H1 (cell line): ENCODE data around the gene NBPF3. TPM values are rescaled to one million over a fixed set of nuclear protein-coding genes. Genes with fewer than 3 reads are reported as not detected.

Experiments
- CTCF ChIA-PET: fragments of 300-600 bp; sonication (Branson Sonifier 250); formaldehyde crosslinking; loops from one replicate; lab custom pipeline; 2021; ENCODE audit not compliant: partially characterized antibody; lab: Charles Lee
- POLR2A ChIA-PET: fragments of 300-600 bp; sonication (Branson Sonifier 250); formaldehyde crosslinking; loops from one replicate; lab custom pipeline; 2021; ENCODE audit warnings: inconsistent platforms; ENCODE audit not compliant: partially characterized antibody; lab: Charles Lee
- DNase-seq, 2 experiments: peaks; one replicate each; pipeline versions ENCODE4 v3.0.0 to v3.0.0-alpha.2; 2010 to 2022; ENCODE audit warnings: low spot score in 2 of 2, low read depth in 1 of 2, mixed read lengths in 1 of 2
- FAIRE-seq: peaks from 2 replicates; lab custom pipeline; 2011; peaks lifted over from hg19 to GRCh38; lab: Jason Lieb, UNC
- H2AFZ ChIP-seq: 2 replicates; pipeline ENCODE4 v1.8.1; 2012; ENCODE audit warnings: low read length, inconsistent platforms
- H2AK5ac ChIP-seq: 2 replicates; pipeline ENCODE4 v1.6.1; 2013; ENCODE audit warnings: low read depth, low read length
- H2BK120ac ChIP-seq: replicated peaks from 2 replicates; pipeline ENCODE3; 2013; ENCODE audit warnings: low read depth, low read length, inconsistent platforms
- H2BK12ac ChIP-seq: 2 replicates; pipeline ENCODE4 v1.6.1; 2013; ENCODE audit warnings: low read depth, low read length
- H2BK15ac ChIP-seq: 2 replicates; pipeline ENCODE4 v1.6.1; 2013; ENCODE audit warnings: low read length
- H2BK20ac ChIP-seq: 2 replicates; pipeline ENCODE4 v1.6.1; 2013; ENCODE audit warnings: low read length
- H2BK5ac ChIP-seq: 2 replicates; pipeline ENCODE4 v1.6.1; 2013; ENCODE audit warnings: low read depth, low read length
- H3K14ac ChIP-seq: 2 replicates; pipeline ENCODE4 v1.6.1; 2013; ENCODE audit warnings: inconsistent platforms; ENCODE audit not compliant: insufficient read length
- H3K18ac ChIP-seq: 2 replicates; pipeline ENCODE4 v1.6.1; 2013; ENCODE audit warnings: low read length; ENCODE audit errors: extremely low read depth
- H3K23ac ChIP-seq: 2 replicates; pipeline ENCODE4 v1.6.1; 2013; ENCODE audit warnings: inconsistent platforms; ENCODE audit not compliant: insufficient read length
- H3K23me2 ChIP-seq: 2 replicates; pipeline ENCODE4 v1.6.1; 2013; ENCODE audit warnings: low read depth, low read length
- H3K27ac ChIP-seq: 2 replicates; pipeline ENCODE4 v1.6.1; 2011; ENCODE audit warnings: low read depth, low read length, inconsistent platforms
- H3K27me3 ChIP-seq, 4 experiments: replicated peaks in 1 of 4; 1 replicate in 1 of 4; 2 replicates in 3 of 4; pipeline versions ENCODE4 v1.6.1 to v1.8.1; 2011 to 2013; ENCODE audit warnings: low read length in 3 of 4, mild to moderate bottlenecking in 3 of 4, inconsistent platforms in 2 of 4, mixed read lengths in 2 of 4, moderate library complexity in 1 of 4; ENCODE audit not compliant: control insufficient read depth in 3 of 4, insufficient read depth in 3 of 4; ENCODE audit errors: extremely low read depth in 1 of 4
- H3K36me3 ChIP-seq, 4 experiments: 2 replicates each; pipeline versions ENCODE4 v1.6.1 to v1.8.1; 2011 to 2013; ENCODE audit warnings: mild to moderate bottlenecking in 4 of 4, low read length in 3 of 4, moderate library complexity in 2 of 4, control low read depth in 1 of 4, inconsistent platforms in 1 of 4; ENCODE audit not compliant: insufficient read depth in 4 of 4, control insufficient read depth in 2 of 4
- H3K4ac ChIP-seq: replicated peaks from 2 replicates; pipeline ENCODE3; 2013; ENCODE audit warnings: low read length, low read depth, mixed read lengths, inconsistent platforms; ENCODE audit not compliant: insufficient read length
- H3K4me1 ChIP-seq, 4 experiments: replicated peaks in 1 of 4; 1 replicate in 1 of 4; 2 replicates in 3 of 4; pipeline versions ENCODE4 v1.6.1 to v1.8.1; 2011 to 2013; ENCODE audit warnings: low read length in 3 of 4, inconsistent platforms in 2 of 4, mixed read lengths in 1 of 4; ENCODE audit not compliant: insufficient read depth in 4 of 4, control insufficient read depth in 3 of 4
- H3K4me2 ChIP-seq, 2 experiments: 2 replicates each; pipeline versions ENCODE4 v1.6.1 to v1.8.1; 2011 to 2013; ENCODE audit warnings: low read depth in 2 of 2, low read length in 2 of 2, control low read depth in 1 of 2, inconsistent platforms in 1 of 2, mild to moderate bottlenecking in 1 of 2; ENCODE audit not compliant: insufficient read depth in 1 of 2
- H3K4me3 ChIP-seq, 4 experiments: fragments of 200-600, 300-600 bp in 1 of 4; sonication (generic), shearing (Covaris generic), sonication (Bioruptor Twin) in 1 of 4; 2 replicates each; pipeline versions ENCODE4 v1.5.1 to v1.8.1; 2011 to 2016; ENCODE audit warnings: low read length in 4 of 4, low read depth in 3 of 4, control low read depth in 2 of 4, inconsistent platforms in 2 of 4, mild to moderate bottlenecking in 2 of 4, mixed read lengths in 1 of 4, moderate library complexity in 1 of 4; ENCODE audit not compliant: insufficient read depth in 2 of 4; ENCODE audit errors: extremely low read depth in 1 of 4
- H3K56ac ChIP-seq: replicated peaks from 2 replicates; pipeline ENCODE3; 2013; ENCODE audit warnings: low read depth, mild to moderate bottlenecking, mixed read lengths, low read length, inconsistent platforms; ENCODE audit not compliant: insufficient read length
- H3K79me1 ChIP-seq: 2 replicates; pipeline ENCODE4 v1.6.1; 2013; ENCODE audit warnings: low read depth, low read length, control low read depth
- H3K79me2 ChIP-seq, 2 experiments: 2 replicates each; pipeline versions ENCODE4 v1.6.1 to v1.8.1; 2012 to 2013; ENCODE audit warnings: low read length in 2 of 2, mild to moderate bottlenecking in 2 of 2, inconsistent platforms in 1 of 2; ENCODE audit not compliant: insufficient read depth in 2 of 2, control insufficient read depth in 1 of 2
- H3K9ac ChIP-seq, 4 experiments: replicated peaks in 1 of 4; 1 replicate in 1 of 4; 2 replicates in 3 of 4; pipeline versions ENCODE4 v1.6.1 to v1.8.1; 2011 to 2013; ENCODE audit warnings: low read depth in 3 of 4, low read length in 3 of 4, control low read depth in 2 of 4, mild to moderate bottlenecking in 2 of 4, moderate library complexity in 2 of 4, inconsistent platforms in 1 of 4; ENCODE audit errors: extremely low read depth in 1 of 4
- H3K9me3 ChIP-seq, 2 experiments: 2 replicates each; pipeline versions ENCODE4 v1.6.1 to v1.8.1; 2012 to 2013; ENCODE audit warnings: mild to moderate bottlenecking in 2 of 2, moderate library complexity in 2 of 2, control low read depth in 1 of 2, inconsistent platforms in 1 of 2, low read depth in 1 of 2, low read length in 1 of 2, mixed read lengths in 1 of 2; ENCODE audit not compliant: insufficient read depth in 2 of 2
- H4K20me1 ChIP-seq, 2 experiments: replicated peaks in 1 of 2; 2 replicates each; pipeline versions ENCODE3 to v1.8.1; 2011 to 2013; ENCODE audit warnings: inconsistent platforms in 2 of 2, low read length in 2 of 2, mild to moderate bottlenecking in 1 of 2; ENCODE audit not compliant: insufficient read depth in 2 of 2, control insufficient read depth in 1 of 2
- H4K5ac ChIP-seq: 2 replicates; pipeline ENCODE4 v1.6.1; 2013; ENCODE audit warnings: low read length, low read depth, mixed read lengths, inconsistent platforms; ENCODE audit not compliant: insufficient read length
- H4K8ac ChIP-seq: 2 replicates; pipeline ENCODE4 v1.8.0; 2013; ENCODE audit warnings: mild to moderate bottlenecking, moderate library complexity, low read length, inconsistent platforms; ENCODE audit not compliant: insufficient read depth; ENCODE audit errors: extremely low read depth
- H4K91ac ChIP-seq: replicated peaks from 2 replicates; pipeline ENCODE3; 2013; ENCODE audit warnings: low read length, mixed read lengths, inconsistent platforms; ENCODE audit not compliant: insufficient read length
- BCL11A ChIP-seq, 2 experiments: IDR thresholded peaks; one replicate each; pipeline ENCODE4 v1.6.1; 2011; ENCODE audit warnings: low read depth in 2 of 2, low read length in 2 of 2, mild to moderate bottlenecking in 2 of 2
- GABPA ChIP-seq: IDR thresholded peaks from 2 replicates; pipeline ENCODE4 v1.6.1; 2011; ENCODE audit warnings: mild to moderate bottlenecking, low read length, moderate library complexity, borderline replicate concordance; ENCODE audit not compliant: insufficient read depth
- RFX5 ChIP-seq: IDR thresholded peaks from 2 replicates; pipeline ENCODE4 v1.6.1; 2011; ENCODE audit warnings: low read depth, low read length, improper control_type of control experiment, borderline replicate concordance
- WGBS, 2 experiments: shearing (Covaris generic) in 1 of 2; methylation state at CpG; one replicate each; pipeline versions ENCODE4 v1.1.6 to v1.1.7; 2013 to 2015; ENCODE audit warnings: low lambda C conversion rate in 2 of 2, mixed read lengths in 2 of 2, inconsistent platforms in 1 of 2, low coverage in 1 of 2, missing lambda C conversion rate in 1 of 2; ENCODE audit not compliant: insufficient replicate concordance in 2 of 2, insufficient coverage in 1 of 2, insufficient read length in 1 of 2; ENCODE audit errors: extremely low coverage in 1 of 2, missing lambda C conversion rate in 1 of 2; 5-methylcytosine and 5-hydroxymethylcytosine counted together
- polyA plus RNA-seq, 7 experiments: library from polyadenylated mRNA; depleted of rRNA in 3 of 7; stranded (reverse) in 5 of 7; unstranded in 2 of 7; fragments of >200 nt in 5 of 7; fragments of 200-250 nt in 2 of 7; gene quantifications; 1 replicate in 5 of 7; 2 replicates in 1 of 7; 4 replicates in 1 of 7; pipeline versions ENCODE4 v1.2.1 to v1.2.3, GENCODE V29; 2011 to 2013; ENCODE audit warnings: missing spikeins in 2 of 7, mixed read lengths in 2 of 7
- total RNA-seq: library from RNA; stranded (reverse); fragmentation: NEBNext Ultra II Directional; extraction: Animal tissue kit (Norgen Biotek cat#: 25700); gene quantifications from 2 replicates; pipeline ENCODE4 v1.2.1, GENCODE V29; 2021

Gene NBPF3
- total and polyA plus RNA-seq, 2 of the 8 experiments (the other 6 are each of a cell fraction or from before 2014, with no cell fraction given), result 3.8 to 4.3 TPM

- Histone ChIP-seq H3K27ac (no peak overlapping the region), H3K14ac (no peak overlapping the region), H3K27me3 (no peaks in the 10 kb centered on the region), H3K4me1 (peaks cover 12 to 24% (median 16%) of the 10 kb centered on the region in 4 experiments), H3K9me3 (no peaks in the 10 kb centered on the region), H3K79me1 (peaks cover 18% of the 10 kb centered on the region), H3K9ac (no peak overlapping the region), H2BK15ac (no peak overlapping the region), H2BK12ac (no peak overlapping the region), H3K18ac (no peak overlapping the region), H2BK20ac (no peak overlapping the region), H3K36me3 (no peaks in the 10 kb centered on the region), H3K23ac (no peak overlapping the region), H4K8ac (no peak overlapping the region), H2BK120ac (no peak overlapping the region), H2AK5ac (no peak overlapping the region), H2AFZ (no peak overlapping the region), H3K23me2 (no peaks in the 10 kb centered on the region), H4K91ac (no peak overlapping the region), H3K4ac (no peak overlapping the region), H2BK5ac (no peak overlapping the region), H3K79me2 (peaks cover 0 to 59% of the 10 kb centered on the region in 2 experiments; a peak in 3 of 4 replicates), H3K4me3 (no peak overlapping the region), H4K20me1 (peaks cover 8 to 29% of the 10 kb centered on the region in 2 experiments), H3K4me2 (no peak overlapping the region), H4K5ac (no peak overlapping the region), H3K56ac (no peak overlapping the region)
- ChIA-PET CTCF (interaction anchor here (0.6 to 26.3 kb wide), 5 partner anchors 10 to 153 kb away, joined by 3 to 372 read pairs (median 4); no protein-coding TSS in a partner anchor), POLR2A (interaction anchor here (1.2 to 1.5 kb wide), 3 partner anchors 12 to 15 kb away, joined by 3 to 8 read pairs (median 6); partner anchors contain the start of gene ALPL)
- no peak for DNase-seq
- WGBS, 2 experiments, result 91% methylated on average over 4 of the region's 4 CpGs; no CpG with 5 or more reads in 1 of the 2 experiments
- FAIRE-seq, result no peak
- TF ChIP-seq RFX5 (no peak), GABPA (no peak), BCL11A (IDR thresholded peaks at IDR 0.05; ENCODE audit: low read depth in 2 of 2, low read length in 2 of 2) (no peak)
Measured at GRCh38 chr1:21521717-21522060, 81.8 kb downstream of the NBPF3 start.
